SW480 (cell line): ENCODE measurements around the gene SPZ1.
"Not testable (repeated sequence)": the region's sequence is repeated elsewhere in the genome, so short reads cannot be mapped to it uniquely, and the experiment has no call there.

ENCODE experiments used
- DNase-seq: peaks from one replicate; pipeline ENCODE4 v3.0.0-alpha.2; 2016; ENCODE audit warnings: low spot score

SPZ1 gene

GRCh38 chr5:80339116-80339515, 19.3 kb downstream of the SPZ1 start:
- DNase-seq, result no peak

GRCh38 chr5:80341016-80341775, 21.4 kb downstream of the SPZ1 start:
- no peak for DNase-seq

- DNase-seq, result no peak
These were observed 23.3 kb downstream of the SPZ1 start for GRCh38 chr5:80343067-80343466.

- DNase-seq, result peak; percentile 50
These were observed 26.3 kb downstream of the SPZ1 start for GRCh38 chr5:80346055-80346454.

GRCh38 chr5:80348171-80348570, 28.4 kb downstream of the SPZ1 start:
- DNase-seq, result no peak

- DNase-seq, result not testable (repeated sequence)
These were observed 31.2 kb downstream of the SPZ1 start for GRCh38 chr5:80351019-80351418.

GRCh38 chr5:80355686-80356085, 35.9 kb downstream of the SPZ1 start:
- DNase-seq, result no peak

- DNase-seq, result no peak
These were observed 37.9 kb downstream of the SPZ1 start for GRCh38 chr5:80357671-80358070.

GRCh38 chr5:80360914-80361444, 41.2 kb downstream of the SPZ1 start:
- DNase-seq, result no peak

GRCh38 chr5:80364892-80365291, 45.1 kb downstream of the SPZ1 start:
- DNase-seq, result no peak

GRCh38 chr5:80368661-80369480, 49.1 kb downstream of the SPZ1 start:
- DNase-seq, result no peak

- peak; percentile 13 for DNase-seq
These were observed 49.7 kb downstream of the SPZ1 start for GRCh38 chr5:80369521-80369920.

GRCh38 chr5:80370390-80370789, 50.6 kb downstream of the SPZ1 start:
- no peak for DNase-seq
